HG03045 (cell line): ENCODE data around the gene POLE.

Source experiments
- ATAC-seq: cut with Tn5 transposase; IDR thresholded peaks from one replicate; pipeline ENCODE4 v1.9.1; 2021; ENCODE audit warnings: mild to moderate bottlenecking, moderate library complexity; ENCODE audit not compliant: unreplicated experiment

The POLE gene

GRCh38 chr12:132617822-132618682, 69.1 kb downstream of the POLE start:
- ATAC-seq = no peak

GRCh38 chr12:132617135-132617701, 69.9 kb downstream of the POLE start:
- no peak for ATAC-seq

- ATAC-seq = no peak
These were observed 71.5 kb downstream of the POLE start for GRCh38 chr12:132615579-132616038.

- peak; percentile 46 for ATAC-seq
These were observed 72.1 kb downstream of the POLE start for GRCh38 chr12:132614861-132615578.

- no peak for ATAC-seq
These were observed 73.1 kb downstream of the POLE start for GRCh38 chr12:132614029-132614428.

- no peak for ATAC-seq
These were observed 75.5 kb downstream of the POLE start for GRCh38 chr12:132611620-132612019.

GRCh38 chr12:132610866-132611602, 76.1 kb downstream of the POLE start:
- no peak for ATAC-seq

- no peak for ATAC-seq
These were observed 76.9 kb downstream of the POLE start, which contains the start of gene LRCOL1 for GRCh38 chr12:132610051-132610759. TSS of gene LRCOL1 (minus strand) at chr12:132610582. CDS start at chr12:132606251, 4,331 bp downstream.

GRCh38 chr12:132608231-132609171, 78.6 kb downstream of the POLE start:
- ATAC-seq = no peak

GRCh38 chr12:132606927-132607326, 80.2 kb downstream of the POLE start:
- no peak for ATAC-seq

- ATAC-seq = no peak
These were observed 80.7 kb downstream of the POLE start for GRCh38 chr12:132606466-132606865.

GRCh38 chr12:132605892-132606291, 81.2 kb downstream of the POLE start:
- ATAC-seq = no peak

- ATAC-seq = no peak
These were observed 82.3 kb downstream of the POLE start for GRCh38 chr12:132604668-132605441.

GRCh38 chr12:132604151-132604618, 83.0 kb downstream of the POLE start:
- ATAC-seq = no peak

- ATAC-seq = no peak
These were observed 83.6 kb downstream of the POLE start for GRCh38 chr12:132603240-132604150.

GRCh38 chr12:132602572-132603239, 84.4 kb downstream of the POLE start:
- no peak for ATAC-seq
